Fibroblast of lung (primary cell): ENCODE data around the gene USP36. TPM values are rescaled to one million over a fixed set of nuclear protein-coding genes. Genes with fewer than 3 reads are reported as not detected.

ENCODE experiments used
- DNase-seq, 2 donors: peaks; one replicate each; pipeline versions ENCODE4 v3.0.0 to v3.0.0-alpha.2; 2010; ENCODE audit warnings: low read depth in 2 of 2
- H2AFZ ChIP-seq: 2 replicates; pipeline ENCODE4 v1.5.1; 2012; ENCODE audit warnings: low read length, control low read depth, inconsistent platforms
- H3K27ac ChIP-seq: 2 replicates; pipeline ENCODE4 v1.5.1; 2011; ENCODE audit warnings: low read length, control low read depth; ENCODE audit not compliant: insufficient read depth
- H3K27me3 ChIP-seq: 2 replicates; pipeline ENCODE4 v1.5.1; 2011; ENCODE audit warnings: mild to moderate bottlenecking, low read length; ENCODE audit not compliant: control insufficient read depth, insufficient read depth
- H3K36me3 ChIP-seq: 2 replicates; pipeline ENCODE4 v1.5.1; 2011; ENCODE audit warnings: low read length; ENCODE audit not compliant: control insufficient read depth, insufficient read depth
- H3K4me1 ChIP-seq: 2 replicates; pipeline ENCODE4 v1.5.1; 2011; ENCODE audit warnings: low read length; ENCODE audit not compliant: control insufficient read depth, insufficient read depth; ENCODE audit errors: extremely low read depth
- H3K4me2 ChIP-seq: 2 replicates; pipeline ENCODE4 v1.5.1; 2011; ENCODE audit warnings: low read length, control low read depth; ENCODE audit not compliant: insufficient read depth; ENCODE audit errors: extremely low read depth
- H3K4me3 ChIP-seq, 4 experiments: fragments of 200-600 bp in 1 of 4; sonication (generic) in 1 of 4; replicated peaks in 1 of 4; 2 replicates each; pipeline ENCODE4 v1.5.1; 2011 to 2016; ENCODE audit warnings: low read length in 4 of 4, low read depth in 3 of 4, mild to moderate bottlenecking in 3 of 4, control low read depth in 2 of 4, inconsistent platforms in 1 of 4, mixed read lengths in 1 of 4; ENCODE audit not compliant: insufficient read depth in 1 of 4; ENCODE audit errors: control extremely low read depth in 1 of 4
- H3K79me2 ChIP-seq: 2 replicates; pipeline ENCODE4 v1.5.1; 2012; ENCODE audit warnings: mild to moderate bottlenecking, low read length, inconsistent platforms; ENCODE audit not compliant: control insufficient read depth, insufficient read depth
- H3K9ac ChIP-seq: 2 replicates; pipeline ENCODE4 v1.5.1; 2011; ENCODE audit warnings: mild to moderate bottlenecking, low read length, control low read depth; ENCODE audit not compliant: insufficient read depth
- H3K9me3 ChIP-seq: 2 replicates; pipeline ENCODE4 v1.5.1; 2012; ENCODE audit warnings: low read depth, low read length; ENCODE audit not compliant: control insufficient read depth, insufficient read depth
- H4K20me1 ChIP-seq: 2 replicates; pipeline ENCODE4 v1.5.1; 2011; ENCODE audit warnings: low read length; ENCODE audit not compliant: control insufficient read depth, insufficient read depth; ENCODE audit errors: extremely low read depth
- CTCF ChIP-seq, 2 donors: IDR thresholded peaks in 1 of 2; conservative IDR thresholded peaks in 1 of 2; 1 replicate in 1 of 2; 2 replicates in 1 of 2; pipeline ENCODE4 v1.5.1; 2011 to 2012; ENCODE audit warnings: low read length in 2 of 2, control low read depth in 1 of 2, inconsistent platforms in 1 of 2, low read depth in 1 of 2, mild to moderate bottlenecking in 1 of 2
- EZH2 ChIP-seq: IDR thresholded peaks from 2 replicates; pipeline ENCODE4 v1.5.1; 2012; ENCODE audit warnings: low read length, control low read depth, mild to moderate bottlenecking; ENCODE audit errors: missing control alignments
- polyA plus RNA-seq, 2 donors: library from polyadenylated mRNA; depleted of rRNA in 1 of 2; stranded (reverse) in 1 of 2; unstranded in 1 of 2; fragments of >200 nt; gene quantifications; 2 replicates each; pipeline ENCODE4 v1.2.1, GENCODE V29; 2011 to 2012; ENCODE audit warnings: missing spikeins in 1 of 2
- total RNA-seq: library from RNA; depleted of rRNA; stranded (reverse); fragments of >200 nt; gene quantifications from 2 replicates; pipeline ENCODE4 v1.2.1, GENCODE V29; 2014

Gene USP36
- total and polyA plus RNA-seq, 2 donors (not counting 1 experiment from before 2014, with no cell fraction given), result 15.4 to 18.3 TPM

- H3K9me3 ChIP-seq, result no peaks in the 10 kb centered on the region
- H3K27me3 ChIP-seq, result no peaks in the 10 kb centered on the region
- H3K79me2 ChIP-seq, result no peaks in the 10 kb centered on the region
- H3K36me3 ChIP-seq, result peaks cover 27% of the 10 kb centered on the region
- no peaks in the 10 kb centered on the region for H4K20me1 ChIP-seq
- no peak overlapping the region for H3K4me2 ChIP-seq
- no peak overlapping the region for H3K4me3 ChIP-seq
- no peaks in the 10 kb centered on the region for H3K4me1 ChIP-seq
- H3K9ac ChIP-seq, result no peak overlapping the region
- DNase-seq, result no peak
- no peak overlapping the region for H3K27ac ChIP-seq
- no peak for TF ChIP-seq CTCF (conservative IDR thresholded peaks at IDR 0.05 in 1 of 2, IDR thresholded peaks at IDR 0.05 in 1 of 2; ENCODE audit: low read depth in 1 of 2, low read length in 2 of 2)
- TF ChIP-seq EZH2, result no peak
- no peak overlapping the region for H2AFZ ChIP-seq
Measured at GRCh38 chr17:78805301-78805700, 35.3 kb downstream of the USP36 start.

GRCh38 chr17:78804777-78805176, 35.8 kb downstream of the USP36 start:
- DNase-seq, result no peak
- H3K4me1 ChIP-seq, result no peaks in the 10 kb centered on the region
- no peak overlapping the region for H3K9ac ChIP-seq
- H2AFZ ChIP-seq, result no peak overlapping the region
- no peaks in the 10 kb centered on the region for H3K79me2 ChIP-seq
- no peaks in the 10 kb centered on the region for H3K27me3 ChIP-seq
- no peak overlapping the region for H3K4me3 ChIP-seq
- no peaks in the 10 kb centered on the region for H4K20me1 ChIP-seq
- no peak for TF ChIP-seq CTCF (conservative IDR thresholded peaks at IDR 0.05 in 1 of 2, IDR thresholded peaks at IDR 0.05 in 1 of 2; ENCODE audit: low read depth in 1 of 2, low read length in 2 of 2)
- TF ChIP-seq EZH2, result no peak
- no peaks in the 10 kb centered on the region for H3K9me3 ChIP-seq
- no peak overlapping the region for H3K27ac ChIP-seq
- H3K36me3 ChIP-seq, result peaks cover 26% of the 10 kb centered on the region
- H3K4me2 ChIP-seq, result no peak overlapping the region

- Histone ChIP-seq H3K36me3 (peaks cover 32% of the 10 kb centered on the region), H3K9ac (no peak overlapping the region), H3K27me3 (no peaks in the 10 kb centered on the region), H3K4me3 (no peak overlapping the region), H3K4me2 (no peak overlapping the region), H3K9me3 (no peaks in the 10 kb centered on the region), H2AFZ (no peak overlapping the region), H3K4me1 (no peaks in the 10 kb centered on the region), H3K79me2 (no peaks in the 10 kb centered on the region), H4K20me1 (no peaks in the 10 kb centered on the region), H3K27ac (no peak overlapping the region)
- TF ChIP-seq CTCF (conservative IDR thresholded peaks at IDR 0.05 in 1 of 2, IDR thresholded peaks at IDR 0.05 in 1 of 2; ENCODE audit: low read depth in 1 of 2, low read length in 2 of 2) (no peak), EZH2 (no peak)
- no peak for DNase-seq
Measured at GRCh38 chr17:78803186-78803845, 37.3 kb downstream of the USP36 start.
